ENCODE results near the gene PRKCA. TPM values are rescaled to one million over a fixed set of nuclear protein-coding genes. Genes with fewer than 3 reads are reported as not detected.

PRKCA gene
- polyA plus RNA-seq, 1 experiment: 66.8 TPM

DNA sequence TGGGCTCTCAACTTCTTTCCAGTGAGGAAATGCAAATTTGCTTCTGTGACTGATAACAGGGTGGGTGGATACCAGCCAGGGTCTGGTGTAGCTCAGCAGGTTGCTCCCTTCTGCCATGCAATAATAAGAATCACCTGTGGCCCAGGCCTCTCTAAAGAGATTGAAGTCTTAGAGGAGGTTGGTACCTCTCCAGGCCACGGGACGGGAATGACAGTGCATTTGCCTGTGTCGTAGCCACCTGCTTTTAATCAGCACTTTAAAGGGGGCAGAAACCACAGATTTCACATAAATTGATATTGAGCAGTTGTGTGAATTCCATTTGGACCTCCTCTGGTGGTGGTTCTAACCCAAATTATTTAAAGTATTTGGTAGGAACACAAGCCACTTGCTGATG lies 246.9 kb downstream of the PRKCA start:
- TF ChIP-seq, protein P1, sequence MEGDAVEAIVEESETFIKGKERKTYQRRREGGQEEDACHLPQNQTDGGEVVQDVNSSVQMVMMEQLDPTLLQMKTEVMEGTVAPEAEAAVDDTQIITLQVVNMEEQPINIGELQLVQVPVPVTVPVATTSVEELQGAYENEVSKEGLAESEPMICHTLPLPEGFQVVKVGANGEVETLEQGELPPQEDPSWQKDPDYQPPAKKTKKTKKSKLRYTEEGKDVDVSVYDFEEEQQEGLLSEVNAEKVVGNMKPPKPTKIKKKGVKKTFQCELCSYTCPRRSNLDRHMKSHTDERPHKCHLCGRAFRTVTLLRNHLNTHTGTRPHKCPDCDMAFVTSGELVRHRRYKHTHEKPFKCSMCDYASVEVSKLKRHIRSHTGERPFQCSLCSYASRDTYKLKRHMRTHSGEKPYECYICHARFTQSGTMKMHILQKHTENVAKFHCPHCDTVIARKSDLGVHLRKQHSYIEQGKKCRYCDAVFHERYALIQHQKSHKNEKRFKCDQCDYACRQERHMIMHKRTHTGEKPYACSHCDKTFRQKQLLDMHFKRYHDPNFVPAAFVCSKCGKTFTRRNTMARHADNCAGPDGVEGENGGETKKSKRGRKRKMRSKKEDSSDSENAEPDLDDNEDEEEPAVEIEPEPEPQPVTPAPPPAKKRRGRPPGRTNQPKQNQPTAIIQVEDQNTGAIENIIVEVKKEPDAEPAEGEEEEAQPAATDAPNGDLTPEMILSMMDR (IDR thresholded peaks at IDR 0.05; ENCODE audit: low read depth, low read length): no peak
- Histone ChIP-seq H3K9me3 (ENCODE audit: control insufficient read depth, insufficient read depth, low read length) (no peaks in the 10 kb centered on the region), H3K4me3 (ENCODE audit: low read depth, low read length) (no peak overlapping the region), H3K27ac (ENCODE audit: low read depth, low read length) (peak overlapping the region; percentile 96), H3K27me3 (ENCODE audit: control insufficient read depth, insufficient read depth, low read length) (no peaks in the 10 kb centered on the region)
- no peak for DNase-seq (ENCODE audit: low read depth, low spot score)
- ChIA-PET CTCF (no interaction called here), POLR2A (interaction anchor here (0.7 kb wide), 1 partner anchor 228 kb away, joined by 3 read pairs; no protein-coding TSS in a partner anchor)

DNA sequence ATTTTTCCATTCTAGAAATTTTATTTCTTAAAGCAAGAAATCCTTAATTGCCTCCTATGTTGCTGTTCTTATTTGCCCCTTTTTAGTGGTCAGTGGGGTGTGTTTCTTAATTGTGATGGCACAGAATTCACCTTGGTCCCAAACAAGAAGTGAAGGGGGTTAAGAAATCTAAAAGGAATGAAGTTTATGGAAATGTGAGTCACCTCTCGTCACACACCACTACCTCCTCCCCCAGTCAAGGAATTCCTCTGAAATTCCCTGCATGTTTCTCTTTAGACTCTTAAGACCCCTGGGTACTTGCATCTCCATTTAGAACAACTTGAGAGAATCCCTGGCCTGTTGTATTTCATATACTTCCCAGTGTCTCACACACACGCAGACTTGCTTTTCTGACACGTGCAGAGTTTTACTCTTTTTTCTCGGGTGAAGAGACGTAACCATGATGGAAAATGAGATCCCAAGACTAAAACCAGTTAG lies 247.4 kb downstream of the PRKCA start:
- Histone ChIP-seq H3K27ac (ENCODE audit: low read depth, low read length) (peak overlapping the region; percentile 96), H3K9me3 (ENCODE audit: control insufficient read depth, insufficient read depth, low read length) (no peaks in the 10 kb centered on the region), H3K27me3 (ENCODE audit: control insufficient read depth, insufficient read depth, low read length) (no peaks in the 10 kb centered on the region), H3K4me3 (ENCODE audit: low read depth, low read length) (no peak overlapping the region)
- TF ChIP-seq, protein P1 (IDR thresholded peaks at IDR 0.05; ENCODE audit: low read depth, low read length): no peak
- POLR2A ChIA-PET: no interaction called here
- CTCF ChIA-PET: interaction anchor here (1.1 kb wide), 1 partner anchor 18 kb away, joined by 5 read pairs; no protein-coding TSS in a partner anchor
- peak; percentile 74 for DNase-seq (ENCODE audit: low read depth, low spot score)

DNA sequence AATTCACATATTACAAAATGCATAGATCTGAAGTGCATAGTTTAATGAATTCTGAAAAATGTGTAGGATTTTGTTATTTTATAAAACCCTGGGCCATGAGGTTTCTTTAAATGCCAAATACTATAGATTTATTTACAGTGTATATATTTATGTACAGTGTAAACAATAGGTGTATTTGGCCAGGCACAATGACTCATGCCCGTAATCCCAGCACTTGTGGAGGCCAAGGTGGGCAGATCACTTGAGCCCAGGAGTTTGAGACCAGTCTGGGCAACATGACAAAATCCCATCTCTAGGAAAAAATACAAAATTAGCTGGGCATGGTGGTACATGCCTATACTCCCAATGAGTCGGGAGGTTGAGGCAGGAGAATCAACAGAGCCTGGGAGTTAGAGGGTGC lies 249.4 kb downstream of the PRKCA start:
- DNase-seq (ENCODE audit: low read depth, low spot score): no peak
- H3K4me3 ChIP-seq (ENCODE audit: low read depth, low read length): no peak overlapping the region
- ChIA-PET POLR2A (no interaction called here), CTCF (no interaction called here)
- no peaks in the 10 kb centered on the region for H3K27me3 ChIP-seq (ENCODE audit: control insufficient read depth, insufficient read depth, low read length)
- no peak overlapping the region for H3K27ac ChIP-seq (ENCODE audit: low read depth, low read length)
- no peaks in the 10 kb centered on the region for H3K9me3 ChIP-seq (ENCODE audit: control insufficient read depth, insufficient read depth, low read length)
- TF ChIP-seq, protein P1 (IDR thresholded peaks at IDR 0.05; ENCODE audit: low read depth, low read length): no peak

DNA sequence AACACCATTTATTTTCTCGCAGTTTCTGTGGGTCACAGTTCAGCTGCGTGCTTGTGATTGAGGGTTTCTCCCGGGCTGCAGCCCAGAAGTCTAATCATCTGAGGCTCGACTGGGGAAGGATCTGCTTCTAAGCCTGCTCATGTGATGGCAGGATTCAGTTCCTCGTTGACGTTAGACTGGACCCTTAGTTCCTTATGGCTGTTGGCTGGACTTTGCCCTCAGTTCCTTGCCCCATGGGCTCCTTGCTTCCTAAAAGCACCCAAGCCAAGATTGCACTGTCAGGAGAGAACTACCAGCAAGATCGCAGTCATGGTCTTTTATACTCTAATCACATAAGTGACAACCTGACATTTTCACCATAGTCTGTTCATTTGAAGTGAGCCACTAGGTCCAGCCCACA lies 250.0 kb downstream of the PRKCA start:
- CTCF ChIA-PET: no interaction called here
- POLR2A ChIA-PET: no interaction called here

DNA sequence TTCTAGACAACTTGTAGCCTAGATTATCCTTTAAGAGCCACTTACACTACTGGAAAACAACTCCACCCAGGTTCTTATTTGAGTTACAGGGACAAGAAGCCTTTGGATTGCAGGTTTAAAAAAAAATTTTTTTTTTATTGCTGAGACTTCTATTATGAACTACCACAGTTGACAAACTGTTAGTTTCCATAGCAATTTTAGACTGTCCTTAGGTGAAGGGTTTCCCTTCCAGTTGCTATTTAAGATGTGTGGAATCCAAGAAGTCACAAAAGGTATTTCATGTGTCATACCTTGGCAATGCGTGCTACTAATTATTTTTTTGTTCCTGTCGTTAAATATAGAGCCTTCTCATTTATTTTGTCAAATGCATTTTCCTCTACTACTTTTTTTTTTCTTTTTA lies 253.2 kb downstream of the PRKCA start:
- no peak overlapping the region for H3K4me3 ChIP-seq (ENCODE audit: low read depth, low read length)
- POLR2A ChIA-PET: no interaction called here
- DNase-seq (ENCODE audit: low read depth, low spot score): no peak
- TF ChIP-seq, protein P1 (IDR thresholded peaks at IDR 0.05; ENCODE audit: low read depth, low read length): no peak
- no peak overlapping the region for H3K27ac ChIP-seq (ENCODE audit: low read depth, low read length)
- H3K9me3 ChIP-seq (ENCODE audit: control insufficient read depth, insufficient read depth, low read length): peaks cover under 1% of the 10 kb centered on the region; the same call in 1 of the 2 replicates
- no peaks in the 10 kb centered on the region for H3K27me3 ChIP-seq (ENCODE audit: control insufficient read depth, insufficient read depth, low read length)
- CTCF ChIA-PET: interaction anchor here (1.0 kb wide), 1 partner anchor 11 kb away, joined by 4 read pairs; no protein-coding TSS in a partner anchor

More for the DNA sequence above, 250.0 kb downstream of the PRKCA start:
- TF ChIP-seq, protein P1 (IDR thresholded peaks at IDR 0.05; ENCODE audit: low read depth, low read length): no peak
- H3K27me3 ChIP-seq (ENCODE audit: control insufficient read depth, insufficient read depth, low read length): no peaks in the 10 kb centered on the region
- no peak overlapping the region for H3K27ac ChIP-seq (ENCODE audit: low read depth, low read length)
- DNase-seq (ENCODE audit: low read depth, low spot score): no peak
- H3K4me3 ChIP-seq (ENCODE audit: low read depth, low read length): no peak overlapping the region
- no peaks in the 10 kb centered on the region for H3K9me3 ChIP-seq (ENCODE audit: control insufficient read depth, insufficient read depth, low read length)
